Endothelial cell of hepatic sinusoid (primary cell): ENCODE data around the gene SERPINA1.
"Not testable (repeated sequence)": the region's sequence is repeated elsewhere in the genome, so short reads cannot be mapped to it uniquely, and the experiment has no call there.

ENCODE experiments used
- in situ Hi-C: cut with HindIII; loops from 2 replicates; pipeline ENCODE4 v1.10.0; 2017; ENCODE audit warnings: low sequenced_read_pairs

The SERPINA1 gene

DNA sequence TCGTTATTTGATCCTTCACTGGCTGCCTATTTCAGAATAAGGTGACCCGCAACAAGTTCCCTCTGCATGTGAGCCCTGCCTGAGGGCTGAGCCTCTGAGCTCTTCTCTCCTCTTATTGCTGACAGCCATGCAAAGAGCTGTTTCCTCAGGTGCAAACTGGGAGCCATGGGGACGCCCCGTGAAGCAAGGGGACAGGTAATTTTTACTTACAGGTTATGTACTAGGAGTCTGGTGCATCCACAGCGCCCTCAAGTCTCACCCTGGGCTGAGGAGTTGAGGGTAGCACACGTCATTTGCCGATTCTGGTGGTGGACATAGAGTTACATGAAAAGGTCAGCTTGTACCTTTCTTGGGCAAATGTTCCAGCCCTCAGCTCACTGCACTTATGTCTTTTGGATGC is 39.1 kb downstream of the SERPINA1 start:
- in situ Hi-C loops, result no loop called here

DNA sequence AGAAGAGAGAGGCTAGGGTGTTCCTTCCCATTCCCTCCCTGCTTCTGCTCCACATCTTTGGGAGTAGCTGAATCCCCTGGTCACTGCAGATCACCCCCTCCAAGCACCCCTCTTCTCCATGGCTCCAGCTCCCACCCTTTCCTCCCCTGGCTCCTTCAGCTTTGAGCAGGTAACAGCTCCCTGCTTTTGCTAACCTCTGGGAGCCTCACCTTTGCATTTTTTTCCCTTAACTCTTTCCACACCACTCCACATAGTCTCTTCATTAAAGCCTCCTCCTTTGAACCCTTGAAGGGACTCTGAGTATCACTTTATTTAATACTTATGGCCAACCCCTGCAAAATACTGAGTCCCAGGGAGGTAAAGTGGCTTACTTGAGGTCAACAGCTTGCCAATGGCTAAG is 39.6 kb downstream of the SERPINA1 start:
- in situ Hi-C loops, result no loop called here

DNA sequence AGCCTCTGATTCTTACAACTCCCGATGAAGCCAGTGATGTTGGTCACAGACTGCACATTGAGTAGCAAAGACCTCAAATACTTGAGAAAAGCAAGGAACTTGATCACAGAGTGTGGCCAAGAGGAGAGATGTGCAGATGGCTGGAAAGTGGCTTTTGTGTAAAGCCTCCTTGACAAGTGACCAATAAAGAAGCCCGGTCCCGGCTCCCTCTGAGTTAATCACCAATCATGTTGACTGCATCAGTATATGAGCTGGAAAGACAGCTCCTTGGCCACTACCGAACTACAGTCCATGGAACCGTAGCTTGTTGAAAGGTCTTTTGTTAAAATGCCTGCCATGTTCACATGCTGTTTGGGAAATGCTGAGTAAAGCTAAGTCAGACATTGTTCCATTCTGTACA is 41.6 kb downstream of the SERPINA1 start:
- in situ Hi-C loops, result no loop called here

DNA sequence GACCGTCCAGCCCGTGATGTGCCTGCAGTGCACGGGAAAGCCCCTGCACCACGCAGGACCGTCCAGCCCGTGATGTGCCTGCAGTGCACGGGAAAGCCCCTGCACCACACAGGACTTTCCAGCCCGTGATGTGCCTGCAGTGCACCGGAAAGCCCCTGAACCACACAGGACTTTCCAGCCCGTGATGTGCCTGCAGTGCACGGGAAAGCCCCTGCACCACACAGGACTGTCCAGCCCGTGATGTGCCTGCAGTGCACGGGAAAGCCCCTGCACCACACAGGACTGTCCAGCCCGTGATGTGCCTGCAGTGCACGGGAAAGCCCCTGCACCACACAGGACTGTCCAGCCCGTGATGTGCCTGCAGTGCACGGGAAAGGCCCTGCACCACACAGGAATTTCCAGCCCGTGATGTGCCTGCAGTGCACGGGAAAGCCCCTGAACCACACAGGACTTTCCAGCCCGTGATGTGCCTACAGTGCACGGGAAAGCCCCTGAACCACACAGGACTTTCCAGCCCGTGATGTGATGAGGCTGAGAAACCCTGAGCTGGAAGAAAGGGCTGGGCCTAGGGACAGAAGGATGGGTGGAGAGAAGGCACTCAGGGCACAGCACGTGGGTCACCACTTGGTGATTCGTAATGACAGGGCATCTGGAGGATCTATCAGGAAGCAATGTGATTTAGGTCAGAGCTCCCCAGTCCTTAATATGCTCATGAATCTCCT is 42.2 kb downstream of the SERPINA1 start:
- in situ Hi-C loops, result not testable (repeated sequence)

DNA sequence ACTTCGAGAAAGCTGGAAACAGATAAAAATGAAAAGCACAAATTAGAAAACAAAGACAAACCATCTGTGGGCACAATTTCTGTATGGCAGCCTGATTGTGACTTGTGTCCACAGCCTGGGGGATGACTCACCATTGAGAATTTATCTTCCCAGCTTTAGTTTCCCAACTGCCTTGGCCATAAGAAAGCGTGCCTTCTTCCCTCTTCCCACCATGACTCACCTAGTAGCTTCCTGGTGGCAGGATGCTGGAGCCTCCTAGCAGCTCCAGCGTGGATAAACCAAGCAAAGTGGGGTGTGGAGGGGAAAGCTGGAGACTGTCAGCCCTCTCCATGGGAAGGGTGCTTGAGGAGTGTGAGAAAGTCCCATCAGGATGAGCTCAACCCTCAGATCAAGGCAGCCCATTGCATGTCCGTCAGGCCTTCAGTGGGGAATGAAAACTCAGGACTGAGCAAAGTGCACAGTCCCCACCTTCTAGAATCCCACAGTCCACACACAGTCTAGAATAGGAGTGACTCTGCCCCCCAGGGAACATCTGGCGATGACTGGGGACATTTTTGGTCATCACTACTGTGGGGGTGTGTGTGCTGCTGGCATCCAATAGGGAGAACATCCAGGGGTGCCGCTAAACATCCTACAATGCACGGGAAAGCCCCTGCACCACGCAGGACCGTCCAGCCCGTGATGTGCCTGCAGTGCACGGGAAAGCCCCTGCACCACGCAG is 42.9 kb downstream of the SERPINA1 start:
- in situ Hi-C loops, result no loop called here

DNA sequence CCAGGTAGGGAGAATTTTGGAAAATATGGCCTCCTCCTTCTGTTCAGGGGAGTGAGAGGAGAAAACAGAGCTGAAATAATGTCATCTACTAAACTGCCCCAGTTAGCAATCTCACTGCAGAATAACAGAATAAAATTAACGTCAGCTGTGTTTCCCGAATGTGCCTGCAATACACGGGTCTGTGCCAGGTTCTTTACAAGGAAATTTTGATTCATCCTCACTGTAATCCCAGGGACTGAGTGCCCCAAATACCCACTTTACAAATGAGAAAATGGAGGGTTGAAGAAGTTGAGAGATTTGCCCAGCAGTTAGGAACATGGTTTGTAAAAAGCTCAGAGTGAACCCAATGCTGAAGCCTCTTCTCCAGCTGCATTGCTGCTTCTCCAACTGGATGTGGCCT is 44.0 kb downstream of the SERPINA1 start:
- in situ Hi-C loops, result no loop called here

DNA sequence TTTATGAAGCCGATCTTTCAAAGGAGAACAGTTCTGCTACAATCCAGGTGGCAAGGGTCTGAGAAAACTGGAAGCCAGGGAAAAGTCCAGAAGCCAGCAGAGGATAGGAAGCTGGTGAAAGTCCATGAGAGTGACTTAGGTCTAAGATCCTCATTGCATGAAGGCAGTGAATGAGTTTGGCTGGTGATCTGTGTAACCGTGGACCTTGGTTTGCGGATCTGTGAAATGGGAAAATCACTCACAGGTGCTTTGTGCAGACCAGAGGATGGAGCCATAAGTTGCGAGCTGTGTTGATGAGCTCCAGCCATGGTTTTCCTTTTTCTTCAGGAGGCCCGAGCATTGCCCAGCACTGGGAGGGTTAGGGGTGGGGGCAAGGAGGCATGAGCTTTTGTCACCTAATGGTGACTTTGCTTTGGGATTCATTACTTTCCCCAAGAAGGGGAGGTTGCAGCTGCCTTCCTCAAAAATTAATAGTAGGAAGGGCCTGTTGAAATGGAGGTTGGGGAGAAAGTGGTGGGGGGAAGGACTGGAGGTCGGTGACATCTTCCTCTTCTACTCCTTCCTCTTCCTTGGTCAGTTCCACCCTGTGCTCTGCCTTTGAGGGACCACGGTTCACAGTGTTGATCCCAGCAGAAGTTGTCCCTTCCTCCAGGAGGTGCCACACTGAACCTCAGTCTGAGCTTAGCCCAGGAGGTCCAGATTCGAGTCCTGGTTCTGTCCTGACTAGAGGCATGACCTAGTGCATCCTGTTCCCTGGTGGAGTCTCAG is 45.0 kb downstream of the SERPINA1 start:
- in situ Hi-C loops, result no loop called here

DNA sequence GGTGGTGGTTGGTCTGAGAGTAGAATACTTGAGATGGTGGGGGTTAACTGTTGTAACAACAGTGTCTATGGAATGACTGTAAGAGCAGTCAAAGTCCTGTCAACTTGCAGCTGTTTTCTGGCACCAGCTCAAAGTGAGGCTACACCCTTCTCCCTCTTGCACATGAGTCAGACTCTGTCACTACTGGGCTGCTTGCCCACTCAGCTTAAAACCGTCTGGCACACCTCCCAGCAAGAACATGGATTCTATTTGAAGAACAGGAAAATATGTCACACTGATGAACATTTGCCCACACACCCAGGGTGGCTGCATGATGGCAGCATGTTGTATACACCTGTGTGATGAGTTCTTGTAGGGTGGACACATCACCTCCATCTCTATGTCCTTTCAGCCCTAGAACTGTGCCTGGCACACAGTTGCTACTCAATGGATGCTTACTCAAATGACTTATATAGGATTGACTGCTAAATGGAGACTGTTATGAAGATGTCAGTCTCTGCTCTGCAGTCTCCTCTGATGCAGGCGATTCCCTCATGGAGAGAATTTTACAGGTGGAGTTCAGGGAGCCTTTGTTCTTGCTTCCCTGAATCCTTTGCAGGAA is 46.0 kb downstream of the SERPINA1 start:
- in situ Hi-C loops, result no loop called here

DNA sequence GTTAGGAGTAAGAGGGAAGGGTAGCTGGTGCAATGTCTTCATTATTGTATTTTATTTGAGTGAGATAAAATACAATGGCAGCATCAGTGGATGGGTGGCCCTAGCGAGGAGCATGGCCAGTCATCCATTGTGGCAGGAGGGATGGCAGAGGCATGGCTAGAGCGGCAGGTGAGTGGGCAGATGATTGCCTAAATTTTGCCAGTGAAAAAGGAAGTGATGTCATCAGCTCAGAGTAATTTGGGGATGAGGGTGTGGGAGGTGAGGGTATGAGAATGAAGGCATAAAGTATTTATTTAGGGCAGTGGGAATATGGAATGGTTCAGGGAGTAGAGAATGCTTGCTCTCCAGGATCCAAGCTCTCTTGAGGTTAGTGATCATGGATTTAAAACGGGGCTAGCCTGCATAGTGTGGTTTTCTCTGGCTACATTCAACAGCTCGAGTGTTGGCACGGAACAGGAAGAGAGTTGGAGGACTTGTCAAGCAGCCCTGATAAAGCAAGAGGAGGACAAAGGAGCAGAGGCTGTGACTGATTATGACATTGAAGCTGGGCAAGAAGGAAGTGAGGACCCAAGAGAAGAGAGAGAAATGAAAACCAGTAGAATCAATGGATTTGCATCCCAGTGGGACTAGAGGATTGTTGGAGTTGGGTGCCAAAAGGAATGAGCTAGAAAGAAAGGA is 46.6 kb downstream of the SERPINA1 start:
- in situ Hi-C loops, result no loop called here

DNA sequence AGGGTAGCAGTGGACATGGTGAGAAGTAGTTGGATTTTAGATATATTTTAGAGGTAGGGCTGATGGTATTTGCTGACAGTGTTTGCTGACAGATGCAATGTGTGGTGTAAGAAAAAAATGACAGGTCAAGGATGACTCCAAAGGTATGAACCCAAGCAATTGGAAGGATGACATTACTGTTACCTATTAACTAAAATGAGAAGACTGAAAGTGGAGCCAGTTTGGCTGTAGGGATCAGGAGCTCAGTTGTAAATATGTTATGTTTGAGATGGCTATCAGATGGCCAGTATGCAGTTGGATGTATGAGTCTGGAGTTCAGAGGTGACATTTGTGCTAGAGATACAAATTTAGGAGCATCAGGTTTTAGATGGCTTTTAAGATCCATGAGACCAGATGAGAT is 47.9 kb downstream of the SERPINA1 start:
- in situ Hi-C loops, result no loop called here

DNA sequence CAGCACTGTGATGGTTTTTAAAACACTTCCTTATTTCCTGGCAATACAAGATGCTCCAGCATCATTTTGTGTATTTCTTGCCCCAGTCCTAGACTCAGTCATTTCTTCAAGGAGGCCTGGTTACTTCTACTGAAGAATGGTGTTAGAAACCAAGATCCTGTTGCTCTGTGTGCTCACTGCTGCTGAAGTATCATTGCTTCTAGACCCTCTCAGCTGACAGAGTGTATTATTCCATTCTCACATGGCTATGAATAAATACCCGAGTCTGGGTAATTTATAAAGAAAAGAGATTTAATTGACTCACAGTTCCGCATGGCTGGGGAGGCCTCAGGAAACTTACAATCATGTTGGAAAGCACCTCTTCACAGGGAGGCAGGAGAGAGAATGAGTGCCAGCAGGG is 50.4 kb downstream of the SERPINA1 start:
- in situ Hi-C loops, result no loop called here

DNA sequence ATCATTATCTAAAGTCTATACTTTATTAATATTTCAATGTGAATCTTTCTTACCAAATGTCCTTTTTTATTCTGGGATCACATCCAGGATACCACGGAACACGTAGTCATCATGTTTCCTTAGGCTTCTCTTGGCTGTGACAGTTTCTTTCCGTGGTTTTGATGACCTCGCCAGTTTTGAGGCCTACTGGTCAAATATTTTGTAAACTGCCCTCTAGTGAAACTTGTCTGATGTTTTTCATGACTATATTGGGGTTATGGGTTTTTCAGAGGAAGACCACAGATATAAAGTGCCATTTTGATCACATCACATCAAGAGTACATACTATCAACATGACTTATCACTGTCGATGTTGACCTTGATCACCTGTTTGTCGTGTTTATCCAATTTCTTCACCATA is 51.1 kb downstream of the SERPINA1 start:
- in situ Hi-C loops, result no loop called here

DNA sequence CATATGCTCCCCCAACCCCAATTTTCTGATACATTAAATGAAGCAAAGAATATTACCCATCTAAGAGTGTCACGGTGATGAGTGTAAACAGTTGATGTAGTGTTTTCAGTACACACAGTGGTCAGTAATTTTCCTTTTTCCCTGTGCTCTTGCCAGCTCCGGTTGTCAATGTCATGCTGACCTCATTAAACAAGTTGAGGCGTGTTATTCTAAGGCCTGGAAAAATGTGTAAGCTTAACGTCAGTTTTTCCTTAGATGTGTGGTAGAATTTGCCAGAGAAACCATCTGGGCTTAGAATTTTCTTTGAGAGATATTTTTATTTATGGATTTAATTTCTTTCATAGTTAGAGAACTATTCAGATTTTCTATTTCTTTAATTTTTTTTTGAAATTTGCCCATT is 53.5 kb downstream of the SERPINA1 start:
- in situ Hi-C loops, result no loop called here

DNA sequence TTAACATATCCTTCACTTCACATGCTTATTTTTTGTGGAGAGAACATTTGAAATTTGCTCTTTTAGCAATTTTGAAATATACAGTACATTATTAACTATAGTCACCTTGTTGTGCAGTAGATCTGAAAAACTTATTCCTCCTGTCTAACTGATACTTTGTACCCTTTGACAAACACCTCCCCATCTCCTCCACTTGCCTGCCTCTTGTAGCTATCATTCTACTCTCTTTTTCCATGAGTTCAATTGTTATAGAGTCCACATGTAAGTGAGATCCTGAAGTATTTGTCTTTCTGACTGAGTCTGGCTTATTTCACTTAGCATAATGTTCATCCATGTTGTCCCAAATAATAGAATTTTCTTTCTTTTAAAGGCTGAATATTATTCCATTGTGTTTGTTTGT is 55.8 kb downstream of the SERPINA1 start:
- in situ Hi-C loops, result no loop called here

DNA sequence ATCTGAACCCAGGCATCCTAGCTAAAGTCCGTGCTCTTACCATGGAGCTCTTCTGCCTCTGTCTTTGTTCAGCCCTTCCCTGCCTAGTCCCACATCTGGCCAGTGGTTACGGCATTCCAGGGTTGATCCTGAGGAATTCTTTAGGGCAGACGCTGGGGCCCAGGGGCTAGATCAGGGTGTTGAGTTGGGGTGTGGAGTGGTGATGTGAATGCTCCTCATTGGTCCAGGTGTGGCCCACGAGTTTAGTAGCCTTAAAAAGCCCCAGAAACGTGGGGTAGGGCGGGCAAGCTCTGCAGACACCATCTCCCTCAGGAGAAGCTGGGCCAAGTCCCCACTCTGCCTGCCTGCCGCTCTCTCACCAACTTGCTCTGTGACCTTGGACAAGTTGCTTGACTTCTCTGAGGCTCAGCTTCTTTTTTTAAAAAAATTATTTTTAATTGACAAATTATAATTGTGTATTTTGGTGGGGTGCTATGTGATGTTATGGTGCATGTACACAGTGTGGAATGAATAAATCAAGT is 56.3 kb downstream of the SERPINA1 start:
- in situ Hi-C loops, result no loop called here

DNA sequence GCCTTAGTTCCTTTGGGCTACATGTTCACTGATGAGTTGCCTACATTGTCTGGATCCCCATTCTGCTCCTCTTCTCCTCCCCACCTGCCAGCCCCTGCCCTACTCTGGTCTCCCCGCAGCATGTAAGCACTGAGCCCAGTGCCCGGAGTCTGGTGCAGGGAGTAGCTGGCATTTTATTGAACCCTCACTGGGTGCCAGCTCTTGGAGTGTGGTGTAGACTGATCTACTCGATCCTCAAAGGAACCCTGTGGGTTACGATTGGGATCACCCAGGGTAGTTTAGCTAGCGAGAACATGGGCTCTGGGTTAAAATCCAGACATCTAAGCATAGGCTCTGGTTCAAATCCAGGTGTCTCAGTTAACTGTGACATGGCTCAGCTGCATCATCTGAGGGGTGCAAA is 56.9 kb downstream of the SERPINA1 start:
- in situ Hi-C loops, result no loop called here

DNA sequence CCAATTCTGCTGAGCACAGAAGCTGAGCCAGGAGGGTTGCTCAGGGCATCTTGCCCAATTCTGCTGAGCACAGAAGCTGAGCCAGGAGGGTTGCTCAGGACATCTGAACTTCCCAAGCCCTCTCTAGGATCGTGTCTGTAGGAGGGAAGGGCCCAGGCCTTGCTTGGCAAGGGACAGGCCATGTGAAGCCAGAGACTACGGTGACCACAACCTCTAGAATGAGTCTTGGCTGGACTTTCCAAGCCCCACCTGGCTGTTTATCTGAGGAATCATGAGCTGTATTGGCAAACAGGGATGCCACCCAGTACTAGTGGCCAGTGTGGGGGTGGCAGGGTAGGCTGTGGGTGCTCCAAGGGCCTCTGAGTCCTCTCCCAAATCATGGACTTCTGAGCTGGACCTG is 57.5 kb downstream of the SERPINA1 start:
- in situ Hi-C loops, result no loop called here

DNA sequence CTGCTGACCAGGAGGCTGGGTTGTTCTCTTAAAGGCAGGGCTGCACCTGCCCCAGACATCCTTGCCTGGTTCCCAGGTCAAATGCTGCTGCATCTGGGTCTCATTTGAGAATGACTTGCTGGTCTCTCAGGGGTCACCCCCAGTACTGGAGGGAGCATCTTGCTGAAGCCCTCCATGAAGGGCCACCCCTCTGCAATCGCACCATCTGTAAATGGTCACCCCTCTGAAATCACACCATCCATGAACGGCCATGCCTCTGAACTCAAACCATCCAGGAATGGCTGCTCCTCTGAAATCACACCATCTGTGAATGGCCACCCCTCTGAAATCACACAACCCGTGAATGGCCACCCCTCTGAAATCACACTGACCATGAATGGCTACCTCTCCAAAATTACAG is 58.0 kb downstream of the SERPINA1 start:
- in situ Hi-C loops, result no loop called here

DNA sequence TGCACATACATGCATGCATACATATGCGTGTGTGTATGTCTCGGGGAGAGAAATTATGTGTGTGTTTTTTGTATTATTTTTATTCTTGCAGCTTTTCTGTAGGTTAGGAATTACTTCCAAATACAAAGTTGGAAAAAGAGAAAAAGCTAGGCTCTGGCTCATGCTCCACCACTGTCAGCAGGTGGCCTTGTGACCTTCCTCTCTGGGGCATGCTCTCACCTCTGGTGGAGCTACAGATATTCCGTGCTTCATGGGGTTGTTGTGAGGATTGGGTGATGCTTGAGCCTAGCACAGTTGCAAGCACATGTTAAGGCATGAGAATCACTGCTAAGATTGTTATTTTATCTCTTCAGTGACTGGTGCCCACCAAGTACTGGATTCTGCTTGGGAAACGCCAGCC is 58.5 kb downstream of the SERPINA1 start:
- in situ Hi-C loops, result no loop called here

DNA sequence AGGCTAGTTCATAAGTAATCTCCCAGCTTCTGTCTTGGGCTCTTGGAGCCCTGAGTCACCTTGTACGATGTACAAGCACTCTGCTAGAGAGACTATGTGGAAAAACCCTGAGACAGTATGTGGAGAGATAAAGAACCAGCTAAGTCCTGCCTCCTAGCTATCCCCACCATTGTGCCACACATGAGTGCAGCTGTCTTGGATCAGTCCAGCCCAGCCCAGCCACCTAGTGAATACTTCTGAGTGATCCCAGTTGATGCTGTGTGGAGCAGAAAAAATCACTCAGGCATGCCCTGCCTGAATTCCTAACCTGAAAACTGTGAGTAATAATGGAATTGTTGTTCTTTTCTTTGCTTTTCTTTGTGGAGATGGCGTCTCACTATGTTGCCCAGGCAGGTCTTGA is 60.2 kb downstream of the SERPINA1 start:
- in situ Hi-C loops, result no loop called here
